Measurements from ENCODE around the gene C19orf73.

- TF ChIP-seq CTCF (conservative IDR thresholded peaks at IDR 0.05; ENCODE audit: low read depth in 2 of 2) = no peak
- TF ChIP-seq NANOG (IDR thresholded peaks at IDR 0.05; ENCODE audit: borderline replicate concordance) = no peak
- no peak for TF ChIP-seq ETS1 (IDR thresholded peaks at IDR 0.05)
- no peak for TF ChIP-seq REST (IDR thresholded peaks at IDR 0.05; ENCODE audit: unreplicated experiment)
- no peak for TF ChIP-seq CREB1 (CRISPR knock-in tag; IDR thresholded peaks at IDR 0.05; ENCODE audit: low read depth)
- TF ChIP-seq EZH2phosphoT487 (IDR thresholded peaks at IDR 0.05; ENCODE audit: unreplicated experiment) = no peak
- TF ChIP-seq POLR2AphosphoS5 (IDR thresholded peaks at IDR 0.05; ENCODE audit: low read depth) = no peak
- TF ChIP-seq STAT1 (IDR thresholded peaks at IDR 0.05; ENCODE audit: unreplicated experiment) = no peak
- TF ChIP-seq EZH2 (IDR thresholded peaks at IDR 0.05; ENCODE audit: low read depth, unreplicated experiment) = no peak
- no peak for TF ChIP-seq ZNF331 (CRISPR knock-in tag; IDR thresholded peaks at IDR 0.05; ENCODE audit: low read depth)
- TF ChIP-seq JUNB (IDR thresholded peaks at IDR 0.05; ENCODE audit: unreplicated experiment) = no peak
Observed at GRCh38 chr19:49160450-49161189, 41.7 kb upstream of the C19orf73 start.

All from GM23338 (cell line).